GM12872 (cell line): ENCODE results near the gene PRKAA1.
A peak's percentile ranks its signal among the peaks of the same experiment; 100 is the strongest.

Experiments
- TF ChIP-seq, protein P1 (sequence below): IDR thresholded peaks from 3 replicates; pipeline ENCODE4 v1.5.1; 2011; ENCODE audit warnings: low read depth, mild to moderate bottlenecking, low read length, moderate library complexity; ENCODE audit not compliant: insufficient read depth

Gene PRKAA1

DNA sequence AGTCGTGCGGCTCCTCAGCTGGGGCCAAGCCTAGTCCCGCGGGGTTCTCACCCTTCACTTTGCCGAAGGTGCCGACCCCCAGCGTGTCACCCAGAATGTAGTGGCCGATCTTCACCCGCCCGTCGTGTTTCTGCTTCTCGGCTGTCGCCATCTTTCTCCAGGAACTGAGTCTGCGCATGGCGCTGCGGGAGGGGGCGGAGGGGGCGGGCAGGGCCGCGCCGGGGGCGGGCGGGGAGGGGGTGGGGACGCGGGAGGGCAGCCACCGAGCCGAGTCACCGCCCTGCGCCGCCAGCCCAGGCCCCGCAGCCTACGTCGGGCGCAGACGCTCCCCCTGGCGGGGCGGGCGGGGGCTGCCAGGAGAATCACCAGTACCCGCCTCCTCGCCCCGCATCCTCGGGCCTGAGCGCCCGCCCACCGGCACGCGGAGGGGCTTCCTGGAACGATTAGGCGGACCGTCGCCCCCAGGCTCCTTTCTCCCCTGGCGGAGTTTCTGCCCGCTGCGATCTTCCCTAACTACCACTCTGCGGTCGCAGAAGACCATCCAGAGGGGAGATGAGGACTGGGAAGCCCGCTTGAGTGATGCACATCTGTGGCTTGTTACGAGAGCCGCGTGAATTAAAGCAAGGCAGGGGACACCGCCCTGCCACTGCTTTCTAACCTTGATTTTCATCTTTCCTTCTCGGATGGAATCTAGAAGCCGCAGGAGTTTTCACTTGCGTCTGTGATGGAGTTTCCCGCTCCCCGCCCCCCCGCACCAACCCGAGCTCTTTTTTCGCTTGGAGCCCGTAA, at the start of gene PRKAA1:
PRKAA1 (minus strand) TSS at position 363 of the 789 bp plus-strand sequence; CDS start at position 178, 185 bp downstream.
- TF ChIP-seq, protein P1, sequence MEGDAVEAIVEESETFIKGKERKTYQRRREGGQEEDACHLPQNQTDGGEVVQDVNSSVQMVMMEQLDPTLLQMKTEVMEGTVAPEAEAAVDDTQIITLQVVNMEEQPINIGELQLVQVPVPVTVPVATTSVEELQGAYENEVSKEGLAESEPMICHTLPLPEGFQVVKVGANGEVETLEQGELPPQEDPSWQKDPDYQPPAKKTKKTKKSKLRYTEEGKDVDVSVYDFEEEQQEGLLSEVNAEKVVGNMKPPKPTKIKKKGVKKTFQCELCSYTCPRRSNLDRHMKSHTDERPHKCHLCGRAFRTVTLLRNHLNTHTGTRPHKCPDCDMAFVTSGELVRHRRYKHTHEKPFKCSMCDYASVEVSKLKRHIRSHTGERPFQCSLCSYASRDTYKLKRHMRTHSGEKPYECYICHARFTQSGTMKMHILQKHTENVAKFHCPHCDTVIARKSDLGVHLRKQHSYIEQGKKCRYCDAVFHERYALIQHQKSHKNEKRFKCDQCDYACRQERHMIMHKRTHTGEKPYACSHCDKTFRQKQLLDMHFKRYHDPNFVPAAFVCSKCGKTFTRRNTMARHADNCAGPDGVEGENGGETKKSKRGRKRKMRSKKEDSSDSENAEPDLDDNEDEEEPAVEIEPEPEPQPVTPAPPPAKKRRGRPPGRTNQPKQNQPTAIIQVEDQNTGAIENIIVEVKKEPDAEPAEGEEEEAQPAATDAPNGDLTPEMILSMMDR = peak; percentile 64; the same call in 2 of the 3 replicates

DNA sequence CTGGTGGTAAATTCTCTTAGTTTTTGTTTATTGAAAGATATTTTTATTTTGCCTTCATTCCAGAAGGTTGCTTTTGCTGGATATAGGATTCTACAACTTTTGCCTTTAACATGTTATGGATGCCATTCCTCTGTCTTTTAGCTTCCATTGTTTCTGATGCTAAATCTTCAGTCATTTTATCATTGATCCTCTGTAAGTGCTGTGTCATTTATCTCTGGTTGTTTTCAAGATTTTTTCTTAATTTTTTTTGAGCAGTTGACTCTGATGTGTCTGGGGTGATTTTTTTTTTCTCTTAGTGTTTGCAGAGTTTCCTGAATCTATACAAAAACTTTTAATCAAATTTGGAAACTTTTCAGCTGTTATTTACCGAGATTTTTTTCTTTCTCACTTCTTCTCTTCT, 49.4 kb upstream of the PRKAA1 start:
- TF ChIP-seq, protein P1 = no peak

DNA sequence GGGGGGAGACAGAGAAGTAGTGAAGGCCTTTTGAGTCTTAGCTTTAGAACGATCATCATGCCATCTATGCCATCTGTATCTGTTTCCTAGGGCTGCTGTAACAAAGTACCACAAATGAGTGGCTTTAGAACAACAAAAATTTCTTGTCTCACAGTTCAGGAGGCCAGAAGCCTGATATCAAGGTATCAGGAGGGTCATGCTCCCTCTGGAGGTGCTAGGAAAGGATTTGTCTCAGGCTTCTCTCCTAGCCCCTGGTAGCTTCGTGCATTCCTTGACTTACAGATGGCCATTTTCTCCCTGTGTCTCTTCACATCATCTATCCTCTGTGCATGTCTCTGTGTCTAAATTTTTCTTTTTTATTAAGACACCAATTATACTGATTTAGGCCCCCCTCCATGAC, 48.2 kb upstream of the PRKAA1 start:
- TF ChIP-seq, protein P1 = no peak

DNA sequence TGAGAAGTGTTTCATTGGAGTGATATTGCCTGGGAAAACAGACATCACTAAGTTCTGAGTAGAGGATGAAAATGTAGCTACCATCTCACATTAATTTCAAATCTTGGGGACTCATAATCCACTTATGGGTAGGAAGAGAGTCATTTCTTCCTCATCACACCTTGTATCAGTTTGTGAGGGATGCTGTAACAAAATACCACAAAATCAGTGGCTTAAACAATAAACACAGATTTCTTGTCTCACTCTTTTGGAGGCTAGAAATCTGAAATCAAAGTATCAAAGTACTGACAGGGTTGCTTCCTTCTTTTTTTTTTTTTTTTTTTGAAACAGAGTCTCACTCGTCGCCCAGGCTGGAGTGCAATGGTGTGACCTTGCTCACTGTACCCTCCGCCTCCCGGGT, 46.4 kb upstream of the PRKAA1 start:
- TF ChIP-seq, protein P1 = no peak

DNA sequence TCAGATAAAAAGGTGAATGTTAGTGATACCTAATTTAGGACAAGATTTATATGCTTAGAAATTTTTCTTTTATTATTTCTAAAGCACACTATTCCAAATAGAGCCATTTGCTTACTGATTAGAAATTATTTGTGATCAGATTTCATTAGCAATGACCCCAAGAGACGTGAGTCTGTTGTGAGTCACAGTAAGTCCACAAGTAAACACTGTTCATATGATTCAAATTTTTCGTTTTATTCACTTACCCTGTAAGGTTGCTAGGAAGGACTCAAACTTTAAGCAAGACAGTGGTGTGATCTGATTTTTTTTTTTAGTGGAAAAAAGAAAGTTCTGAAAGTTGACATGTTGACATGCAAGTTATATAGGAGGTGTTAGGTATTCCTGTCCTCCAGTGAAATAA, 44.2 kb upstream of the PRKAA1 start:
- TF ChIP-seq, protein P1 = no peak

DNA sequence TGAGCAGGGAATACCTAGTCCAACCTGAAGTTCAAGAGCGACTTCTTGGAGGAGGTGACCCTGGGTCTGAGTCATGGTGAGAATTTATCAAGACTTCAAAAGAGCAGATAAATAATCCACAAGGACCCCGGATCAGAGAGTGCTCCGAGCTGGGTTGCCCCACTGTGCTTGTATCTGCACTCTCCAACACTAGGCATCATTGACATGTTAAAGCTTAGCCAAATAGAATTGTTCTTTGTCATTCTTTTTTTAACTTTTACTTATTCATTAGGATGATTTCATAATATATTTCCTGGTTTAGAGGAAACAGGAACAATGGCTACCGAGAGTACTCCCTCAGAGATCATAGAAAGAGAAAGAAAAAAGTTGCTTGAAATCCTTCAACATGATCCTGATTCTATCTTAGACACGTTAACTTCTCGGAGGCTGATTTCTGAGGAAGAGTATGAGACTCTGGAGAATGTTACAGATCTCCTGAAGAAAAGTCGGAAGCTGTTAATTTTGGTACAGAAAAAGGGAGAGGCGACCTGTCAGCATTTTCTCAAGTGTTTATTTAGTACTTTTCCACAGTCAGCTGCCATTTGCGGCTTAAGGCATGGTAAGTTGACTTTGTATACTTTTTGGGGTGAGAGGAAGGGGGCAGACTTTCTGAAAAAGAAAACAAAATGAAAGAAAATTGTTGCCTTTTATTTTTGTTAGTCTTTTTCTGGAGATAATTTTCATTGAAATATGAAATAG, 43.1 kb upstream of the PRKAA1 start, which contains the start of gene CARD6:
CARD6 (plus strand) TSS at position 300 of the 738 bp plus-strand sequence; CDS start at position 316, 16 bp downstream.
- TF ChIP-seq, protein P1 = 0 out of 3 replicates have a peak, but pooled peaks have one; percentile 12

DNA sequence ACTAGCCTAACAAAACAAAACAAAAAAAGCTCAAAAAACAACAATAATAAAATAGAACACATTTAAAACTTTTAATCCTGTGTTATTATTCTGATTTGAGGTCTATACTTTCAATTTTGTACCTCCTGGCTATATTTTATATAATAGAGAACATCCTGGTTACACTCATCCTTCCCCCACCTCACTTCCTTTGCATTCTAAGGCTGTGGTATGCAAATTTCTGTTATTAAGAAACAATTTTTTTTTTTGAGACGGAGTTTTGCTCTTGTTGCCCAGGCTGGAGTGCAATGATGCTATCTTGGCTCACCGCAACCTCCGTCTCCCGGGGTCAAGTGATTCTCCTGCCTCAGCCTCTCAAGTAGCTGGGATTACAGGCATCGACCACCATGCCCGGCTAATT, 39.9 kb upstream of the PRKAA1 start:
- TF ChIP-seq, protein P1 = no peak
